Type B pancreatic cell (in vitro differentiated cells): Measurements from ENCODE around the gene JAKMIP1. TPM values are rescaled to one million over a fixed set of nuclear protein-coding genes. Genes with fewer than 3 reads are reported as not detected.
"Not testable (repeated sequence)": the region's sequence is repeated elsewhere in the genome, so short reads cannot be mapped to it uniquely, and the experiment has no call there.

Experiments
- DNase-seq: peaks from one replicate; pipeline ENCODE4 v3.0.0; 2021; ENCODE audit warnings: mixed read lengths; ENCODE audit not compliant: unreplicated experiment; ENCODE audit errors: extremely low spot score
- H3K27ac Mint-ChIP-seq: 2 replicates; pipeline ENCODE4 v1.8.0; 2021; ENCODE audit warnings: mild to moderate bottlenecking, mixed read lengths
- H3K27me3 Mint-ChIP-seq: 2 replicates; pipeline ENCODE4 v1.8.0; 2021; ENCODE audit warnings: mixed read lengths
- H3K36me3 Mint-ChIP-seq: 2 replicates; pipeline ENCODE4 v1.8.0; 2021; ENCODE audit warnings: mixed read lengths
- H3K4me1 Mint-ChIP-seq: one replicate; pipeline ENCODE4 v1.8.0; 2021; ENCODE audit warnings: mixed read lengths; ENCODE audit not compliant: unreplicated experiment
- H3K4me3 Mint-ChIP-seq: 2 replicates; pipeline ENCODE4 v1.8.0; 2021; ENCODE audit warnings: mild to moderate bottlenecking, mixed read lengths
- H3K9me3 Mint-ChIP-seq: 2 replicates; pipeline ENCODE4 v1.8.0; 2021; ENCODE audit warnings: mixed read lengths
- CTCF ChIP-seq: fragments of 200-600 bp; sonication (generic); conservative IDR thresholded peaks from 2 replicates; pipeline ENCODE4 v1.5.0; 2021; ENCODE audit warnings: antibody characterized with exemption, mild to moderate bottlenecking
- total RNA-seq: library from RNA; stranded (reverse); gene quantifications from 2 replicates; pipeline ENCODE4 v1.2.1, GENCODE V29; 2021; ENCODE audit warnings: low replicate concordance

Gene JAKMIP1
- total RNA-seq, 1 donor from 2014 or later = 0.89 TPM

GRCh38 chr4:6221301-6221850, 21.0 kb upstream of the JAKMIP1 start:
- peaks cover 78% of the 10 kb centered on the region for H3K27me3 Mint-ChIP-seq
- no peak overlapping the region for H3K27ac Mint-ChIP-seq
- TF ChIP-seq CTCF = no peak
- DNase-seq = no peak
- H3K36me3 Mint-ChIP-seq = no peaks in the 10 kb centered on the region
- H3K9me3 Mint-ChIP-seq = no peaks in the 10 kb centered on the region
- H3K4me3 Mint-ChIP-seq = peak overlapping the region; percentile 84
- H3K4me1 Mint-ChIP-seq = no peaks in the 10 kb centered on the region

- Mint-ChIP-seq H3K36me3 (no peaks in the 10 kb centered on the region), H3K4me1 (no peaks in the 10 kb centered on the region), H3K9me3 (no peaks in the 10 kb centered on the region), H3K27ac (no peak overlapping the region), H3K27me3 (peaks cover 64% of the 10 kb centered on the region), H3K4me3 (no peak overlapping the region)
- no peak for TF ChIP-seq CTCF
- no peak for DNase-seq
Observed at GRCh38 chr4:6217716-6218381, 17.5 kb upstream of the JAKMIP1 start.

GRCh38 chr4:6216588-6216987, 16.2 kb upstream of the JAKMIP1 start:
- DNase-seq = no peak
- Mint-ChIP-seq H3K4me3 (no peak overlapping the region), H3K4me1 (no peaks in the 10 kb centered on the region), H3K9me3 (no peaks in the 10 kb centered on the region), H3K36me3 (no peaks in the 10 kb centered on the region), H3K27me3 (peaks cover 61% of the 10 kb centered on the region), H3K27ac (no peak overlapping the region)
- no peak for TF ChIP-seq CTCF

DNA sequence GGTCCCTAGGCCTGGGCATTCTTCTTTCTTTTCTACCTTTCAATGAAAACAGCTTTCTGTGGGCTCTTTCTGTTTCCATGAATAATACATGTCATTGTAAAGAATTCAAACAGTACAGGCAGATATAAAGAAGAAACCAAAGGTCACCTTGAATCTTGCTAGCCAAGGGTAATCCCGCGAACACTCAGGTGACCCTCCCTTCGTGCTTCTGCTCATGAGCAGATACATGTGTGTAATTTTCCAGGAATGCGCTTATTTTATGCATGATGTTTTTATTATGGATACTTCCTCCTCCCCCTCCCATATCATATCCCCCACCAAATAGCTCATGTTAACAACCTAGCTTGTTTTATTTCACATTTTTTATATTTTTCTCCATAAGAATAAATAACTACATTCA, 9.6 kb upstream of the JAKMIP1 start:
- H3K27ac Mint-ChIP-seq = no peak overlapping the region
- no peak for DNase-seq
- no peaks in the 10 kb centered on the region for H3K9me3 Mint-ChIP-seq
- H3K4me1 Mint-ChIP-seq = no peaks in the 10 kb centered on the region
- no peak for TF ChIP-seq CTCF
- H3K27me3 Mint-ChIP-seq = peaks cover 41% of the 10 kb centered on the region
- no peaks in the 10 kb centered on the region for H3K36me3 Mint-ChIP-seq
- no peak overlapping the region for H3K4me3 Mint-ChIP-seq

DNA sequence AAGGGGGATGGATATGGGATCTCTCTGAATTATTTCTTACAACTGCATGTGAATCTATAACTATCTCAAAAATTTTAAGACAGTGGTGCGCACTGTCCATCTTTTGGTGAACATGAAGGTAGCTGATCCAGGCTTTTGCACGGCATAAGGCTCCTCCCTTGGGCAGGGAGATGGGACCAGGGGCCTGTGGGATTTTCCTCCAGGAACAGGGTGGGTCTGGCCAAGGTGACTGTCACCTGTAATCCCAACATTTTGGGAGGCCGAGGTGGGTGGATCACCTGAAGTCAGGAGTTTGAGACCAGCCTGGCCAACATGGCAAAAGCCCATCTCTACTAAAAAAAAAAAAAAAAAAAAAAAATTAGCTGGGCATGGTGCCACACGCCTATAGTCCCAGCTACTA, 8.9 kb upstream of the JAKMIP1 start:
- H3K27me3 Mint-ChIP-seq = peaks cover 39% of the 10 kb centered on the region

GRCh38 chr4:6208416-6208815, 8.1 kb upstream of the JAKMIP1 start:
- H3K4me3 Mint-ChIP-seq = no peak overlapping the region
- peaks cover 48% of the 10 kb centered on the region for H3K27me3 Mint-ChIP-seq
- no peaks in the 10 kb centered on the region for H3K36me3 Mint-ChIP-seq
- TF ChIP-seq CTCF = no peak
- no peaks in the 10 kb centered on the region for H3K4me1 Mint-ChIP-seq
- no peaks in the 10 kb centered on the region for H3K9me3 Mint-ChIP-seq
- no peak overlapping the region for H3K27ac Mint-ChIP-seq
- DNase-seq = no peak

More for the DNA sequence above, 8.9 kb upstream of the JAKMIP1 start:
- H3K4me1 Mint-ChIP-seq, H3K27ac Mint-ChIP-seq, H3K9me3 Mint-ChIP-seq, DNase-seq, H3K36me3 Mint-ChIP-seq, H3K4me3 Mint-ChIP-seq: not testable (repeated sequence)
